Effector memory CD8-positive, alpha-beta T cell (primary cell): ENCODE results near the gene ELAC1.
"Not testable (repeated sequence)": the region's sequence is repeated elsewhere in the genome, so short reads cannot be mapped to it uniquely, and the experiment has no call there.

ENCODE experiments used
- ATAC-seq: fragments of 150-1000 bp; cut with Tn5 transposase; replicated peaks from 2 replicates; pipeline ENCODE4 v1.10.0; 2021; ENCODE audit warnings: mild to moderate bottlenecking, moderate library complexity
- DNase-seq, 3 experiments: peaks; one replicate each; pipeline ENCODE4 v3.0.0; 2021
- H3K27ac Mint-ChIP-seq, 2 donors: one replicate each; pipeline ENCODE4 v1.8.0; 2022; ENCODE audit warnings: mild to moderate bottlenecking in 2 of 2, mixed read lengths in 2 of 2, moderate library complexity in 2 of 2
- H3K27me3 Mint-ChIP-seq, 2 donors: one replicate each; pipeline ENCODE4 v1.8.0; 2022; ENCODE audit warnings: mixed read lengths in 2 of 2
- H3K36me3 Mint-ChIP-seq: one replicate; pipeline ENCODE4 v1.8.0; 2022; ENCODE audit warnings: mild to moderate bottlenecking, moderate library complexity, mixed read lengths; ENCODE audit not compliant: insufficient read depth
- H3K4me1 Mint-ChIP-seq, 2 donors: one replicate each; pipeline ENCODE4 v1.8.0; 2022; ENCODE audit warnings: low read depth in 2 of 2, mixed read lengths in 2 of 2
- H3K4me3 Mint-ChIP-seq, 2 donors: one replicate each; pipeline ENCODE4 v1.8.0; 2022; ENCODE audit warnings: mild to moderate bottlenecking in 2 of 2, mixed read lengths in 2 of 2, moderate library complexity in 2 of 2
- H3K9me3 Mint-ChIP-seq, 2 donors: one replicate each; pipeline ENCODE4 v1.8.0; 2022; ENCODE audit warnings: mixed read lengths in 2 of 2

Gene ELAC1

DNA sequence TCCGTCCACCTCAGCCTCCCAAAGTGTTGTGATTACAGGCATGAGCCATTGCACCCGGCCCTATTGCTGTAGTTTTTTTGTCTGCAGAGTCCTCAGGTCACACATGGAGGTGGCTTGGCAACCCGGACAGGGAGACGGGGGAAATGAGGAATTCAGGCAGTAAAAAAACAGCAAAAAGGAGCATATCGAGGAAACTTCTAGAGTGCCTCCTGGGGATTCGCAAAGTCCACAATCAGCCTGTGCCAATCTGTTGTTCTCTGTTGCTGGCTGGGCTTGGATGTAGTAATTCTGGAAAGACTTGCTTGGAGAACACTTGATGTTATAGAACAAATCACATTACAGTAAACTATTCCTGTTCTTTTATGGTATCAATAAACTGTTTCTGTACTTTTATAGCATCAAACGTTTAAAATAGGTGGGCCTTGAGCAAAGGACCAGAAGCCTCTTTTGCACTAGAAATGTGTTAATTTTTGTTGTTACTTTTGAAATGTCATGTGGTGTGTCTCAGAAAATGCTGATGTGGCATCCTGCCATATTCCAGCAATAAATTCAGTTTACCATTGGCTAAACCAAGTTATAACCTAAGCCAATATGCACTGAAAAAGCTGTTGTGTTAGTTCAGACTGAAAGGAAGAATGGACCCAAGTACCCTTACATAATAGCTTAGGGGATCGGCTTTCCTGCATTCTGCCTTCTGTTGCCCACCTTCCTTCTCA lies 14.4 kb downstream of the ELAC1 start:
- DNase-seq (no peak), ATAC-seq (no peak)
- H3K4me3 Mint-ChIP-seq: no peak overlapping the region
- no peaks in the 10 kb centered on the region for H3K9me3 Mint-ChIP-seq
- no peaks in the 10 kb centered on the region for H3K27me3 Mint-ChIP-seq
- peaks cover 18% of the 10 kb centered on the region for H3K36me3 Mint-ChIP-seq
- no peak overlapping the region for H3K27ac Mint-ChIP-seq
- H3K4me1 Mint-ChIP-seq: peaks cover 5 to 7% of the 10 kb centered on the region in 2 donors

DNA sequence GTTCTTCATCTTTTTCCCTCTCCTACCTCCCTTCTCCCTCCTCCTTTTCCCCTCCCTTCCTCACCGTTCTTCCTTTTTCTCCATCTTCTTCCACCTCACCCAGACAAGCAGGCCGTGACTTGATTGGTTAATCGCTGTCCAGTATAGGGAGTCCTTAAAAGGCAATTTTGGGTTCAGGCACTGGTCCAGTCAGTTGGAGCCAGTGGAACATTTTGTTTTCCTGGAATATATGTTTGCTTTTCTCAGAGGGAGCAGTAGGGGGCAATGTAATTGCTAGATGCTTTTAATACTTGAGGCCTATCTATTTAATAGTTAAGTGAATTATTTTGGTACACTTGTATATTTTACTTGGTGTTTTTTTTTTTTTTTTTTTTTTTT lies 15.0 kb downstream of the ELAC1 start:
- no peak for ATAC-seq

DNA sequence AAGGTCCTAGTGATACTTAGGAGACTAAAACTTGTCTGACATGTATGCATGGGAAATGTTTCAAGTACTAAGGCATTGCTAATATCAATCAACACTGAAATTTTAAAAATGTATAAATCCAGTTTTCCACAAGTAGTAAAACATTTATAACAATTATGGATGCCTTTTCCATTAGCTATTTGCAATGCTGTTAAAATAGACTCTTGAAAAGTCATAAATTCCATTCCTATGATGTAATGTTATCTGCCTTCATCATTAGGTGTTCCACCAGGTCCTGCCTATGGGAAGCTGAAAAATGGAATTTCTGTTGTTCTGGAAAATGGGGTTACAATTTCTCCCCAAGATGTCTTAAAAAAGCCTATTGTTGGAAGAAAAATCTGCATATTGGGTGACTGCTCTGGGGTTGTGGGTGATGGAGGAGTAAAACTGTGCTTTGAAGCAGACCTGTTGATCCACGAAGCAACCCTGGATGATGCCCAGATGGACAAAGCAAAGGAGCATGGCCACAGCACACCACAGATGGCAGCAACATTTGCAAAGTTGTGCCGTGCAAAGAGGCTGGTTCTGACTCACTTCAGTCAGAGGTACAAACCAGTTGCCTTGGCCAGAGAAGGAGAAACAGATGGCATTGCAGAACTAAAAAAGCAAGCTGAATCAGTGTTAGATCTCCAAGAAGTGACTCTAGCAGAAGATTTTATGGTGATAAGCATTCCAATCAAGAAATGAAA lies 18.7 kb downstream of the ELAC1 start:
- Mint-ChIP-seq H3K36me3 (peaks cover 9% of the 10 kb centered on the region), H3K27ac (no peak overlapping the region), H3K27me3 (no peaks in the 10 kb centered on the region), H3K4me3 (no peak overlapping the region), H3K4me1 (peaks cover 1 to 3% of the 10 kb centered on the region in 2 donors), H3K9me3 (no peaks in the 10 kb centered on the region)
- ATAC-seq: no peak
- no peak for DNase-seq

More for the DNA sequence above, 15.0 kb downstream of the ELAC1 start:
- H3K4me1 Mint-ChIP-seq: peaks cover 5 to 7% of the 10 kb centered on the region in 2 donors
- DNase-seq: no peak
- H3K27ac Mint-ChIP-seq: no peak overlapping the region
- H3K27me3 Mint-ChIP-seq: no peaks in the 10 kb centered on the region
- H3K36me3 Mint-ChIP-seq: peaks cover 18% of the 10 kb centered on the region
- H3K4me3 Mint-ChIP-seq: no peak overlapping the region
- H3K9me3 Mint-ChIP-seq: no peaks in the 10 kb centered on the region

DNA sequence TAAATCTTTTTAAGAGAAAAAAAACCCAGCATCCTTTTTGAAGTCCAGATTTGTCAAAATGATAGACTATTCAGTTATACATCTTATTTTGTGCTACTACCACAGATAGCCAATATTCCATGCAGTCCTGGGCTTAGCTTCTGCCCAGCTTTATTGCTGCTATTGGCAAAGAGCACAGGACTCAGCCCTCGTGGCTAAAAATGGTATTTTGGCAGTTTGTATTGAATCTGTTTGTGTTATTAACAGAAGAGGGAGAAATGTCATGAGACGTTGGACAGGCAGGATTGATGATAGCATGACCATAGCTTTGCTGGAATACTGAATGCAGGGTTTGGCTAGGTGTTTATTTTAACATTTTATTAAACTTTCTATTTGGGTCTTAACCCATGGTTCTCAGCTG lies 19.4 kb downstream of the ELAC1 start:
- peaks cover 0 to 3% of the 10 kb centered on the region in 2 donors for H3K4me1 Mint-ChIP-seq
- no peak overlapping the region for H3K4me3 Mint-ChIP-seq
- peaks cover 9% of the 10 kb centered on the region for H3K36me3 Mint-ChIP-seq
- H3K27ac Mint-ChIP-seq: no peak overlapping the region
- no peak for DNase-seq
- ATAC-seq: no peak
- no peaks in the 10 kb centered on the region for H3K9me3 Mint-ChIP-seq
- H3K27me3 Mint-ChIP-seq: no peaks in the 10 kb centered on the region

DNA sequence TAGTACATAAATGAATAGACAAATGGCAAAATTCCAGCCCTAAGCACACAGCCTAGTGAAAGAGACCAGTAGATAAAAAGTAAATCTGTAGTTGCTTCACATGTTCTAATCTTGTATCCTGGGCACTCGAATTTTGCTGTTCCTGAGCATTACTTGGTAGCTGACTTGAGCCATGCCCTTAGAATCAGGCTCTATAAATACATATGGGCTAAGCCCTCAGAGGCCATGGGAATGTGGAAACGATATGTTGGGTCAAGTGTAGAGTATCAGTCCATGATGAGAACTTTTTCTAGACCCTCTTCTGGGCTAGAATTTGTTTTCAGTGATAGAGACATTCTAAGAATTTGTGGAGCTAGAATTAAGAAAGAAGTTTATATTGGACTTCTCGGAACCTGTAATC lies 21.9 kb downstream of the ELAC1 start:
- H3K27ac Mint-ChIP-seq: no peak overlapping the region
- H3K9me3 Mint-ChIP-seq: no peaks in the 10 kb centered on the region
- H3K4me1 Mint-ChIP-seq: no peaks in the 10 kb centered on the region
- DNase-seq (no peak), ATAC-seq (no peak)
- H3K27me3 Mint-ChIP-seq: no peaks in the 10 kb centered on the region
- H3K36me3 Mint-ChIP-seq: peaks cover 9% of the 10 kb centered on the region
- H3K4me3 Mint-ChIP-seq: no peak overlapping the region

DNA sequence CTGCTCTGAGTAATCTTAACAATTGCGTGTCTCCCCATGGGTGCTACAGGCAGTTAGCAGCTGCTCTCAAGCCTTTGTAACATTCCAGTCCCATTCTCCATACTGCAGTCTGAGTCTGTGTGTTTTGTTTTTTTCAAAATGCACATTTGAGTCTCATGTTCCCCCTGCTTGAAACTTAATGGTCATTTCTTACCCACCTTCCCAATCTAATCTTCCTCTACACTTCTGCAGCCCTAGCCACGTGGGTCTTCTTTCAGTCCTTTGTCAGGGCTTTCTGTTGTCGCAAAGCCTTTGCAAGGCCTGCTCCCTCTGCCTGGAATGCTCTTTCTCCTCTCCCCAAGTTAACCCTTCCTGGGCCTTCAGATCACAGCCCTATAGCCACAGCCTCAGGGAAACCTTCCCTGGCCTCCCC lies 24.5 kb downstream of the ELAC1 start:
- Mint-ChIP-seq H3K36me3 (no peaks in the 10 kb centered on the region), H3K27me3 (no peaks in the 10 kb centered on the region), H3K4me1 (no peaks in the 10 kb centered on the region), H3K4me3 (no peak overlapping the region), H3K9me3 (no peaks in the 10 kb centered on the region), H3K27ac (no peak overlapping the region)
- DNase-seq: no peak
- no peak for ATAC-seq

DNA sequence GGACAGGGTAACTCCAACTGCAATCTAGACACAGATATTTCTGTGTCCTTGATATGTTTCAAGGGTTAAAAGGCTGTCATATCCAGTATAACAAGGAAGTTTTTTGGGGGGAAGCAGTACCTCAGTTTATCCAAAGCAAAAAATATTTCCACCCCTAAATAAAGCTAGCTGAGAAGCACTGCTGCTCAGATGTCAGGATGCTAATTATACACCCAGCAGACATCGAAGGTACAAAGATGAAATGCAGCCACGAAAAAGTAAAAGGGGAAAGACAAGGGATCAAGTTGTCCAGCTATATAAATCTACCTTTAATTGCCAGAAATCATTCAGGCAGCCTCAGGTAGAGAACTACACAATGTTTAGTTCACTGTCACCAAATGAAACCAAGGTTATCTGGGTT lies 26.2 kb downstream of the ELAC1 start:
- Mint-ChIP-seq H3K36me3 (no peaks in the 10 kb centered on the region), H3K4me3 (no peak overlapping the region), H3K27ac (no peak overlapping the region), H3K27me3 (no peaks in the 10 kb centered on the region), H3K4me1 (no peaks in the 10 kb centered on the region), H3K9me3 (no peaks in the 10 kb centered on the region)
- DNase-seq (no peak), ATAC-seq (no peak)

DNA sequence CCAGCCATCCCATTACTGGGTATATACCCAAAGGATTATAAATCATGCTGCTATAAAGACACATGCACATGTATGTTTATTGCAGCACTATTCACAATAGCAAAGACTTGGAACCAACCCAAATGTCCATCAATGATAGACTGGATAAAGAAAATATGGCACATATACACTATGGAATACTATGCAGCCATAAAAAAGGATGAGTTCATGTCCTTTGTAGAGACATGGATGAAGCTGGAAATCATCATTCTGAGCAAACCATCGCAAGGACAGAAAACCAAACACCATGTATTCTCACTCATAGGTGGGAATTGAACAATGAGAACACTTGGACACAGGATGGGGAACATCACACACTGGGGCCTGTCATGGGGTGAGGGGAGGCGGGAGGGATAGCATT lies 35.3 kb downstream of the ELAC1 start:
- H3K4me1 Mint-ChIP-seq, H3K36me3 Mint-ChIP-seq, H3K27ac Mint-ChIP-seq, DNase-seq, ATAC-seq, H3K9me3 Mint-ChIP-seq, H3K27me3 Mint-ChIP-seq, H3K4me3 Mint-ChIP-seq: not testable (repeated sequence)

DNA sequence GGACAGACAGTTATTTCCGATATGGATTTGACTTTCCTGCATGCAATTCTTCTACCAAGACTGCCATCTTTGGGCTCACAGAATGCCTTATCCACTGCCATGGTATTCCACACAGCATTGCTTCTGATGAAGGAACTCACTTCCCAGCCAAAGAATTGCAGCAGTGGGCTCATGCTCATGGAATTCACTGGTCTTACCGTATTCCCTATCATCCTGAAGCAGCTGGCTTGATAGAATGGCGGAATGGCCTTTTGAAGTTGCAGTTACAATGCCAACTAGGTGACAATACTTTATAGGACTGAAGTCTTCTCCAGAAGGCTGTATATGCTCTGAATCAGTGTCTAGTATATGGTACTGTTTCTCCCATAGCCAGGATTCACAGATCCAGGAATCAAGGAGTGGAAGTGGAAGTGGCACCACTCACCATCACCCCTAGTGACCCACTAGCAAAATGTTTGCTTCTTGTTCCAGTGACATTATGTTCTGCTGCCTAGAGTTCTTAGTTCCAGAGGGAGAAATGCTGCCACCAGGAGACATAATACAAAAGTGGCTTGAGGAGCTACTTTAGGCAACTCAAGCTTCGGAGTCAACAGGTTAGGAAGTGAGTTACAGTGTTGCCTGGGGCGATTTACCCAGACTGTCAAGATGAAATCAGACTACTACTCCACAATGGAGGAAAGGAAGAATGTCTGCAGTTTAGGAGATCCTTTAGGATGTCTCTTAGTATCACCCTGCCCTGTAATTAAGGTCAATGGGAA lies 38.4 kb downstream of the ELAC1 start:
- Mint-ChIP-seq H3K4me1 (no peaks in the 10 kb centered on the region), H3K27ac (no peak overlapping the region), H3K4me3 (no peak overlapping the region), H3K27me3 (no peaks in the 10 kb centered on the region), H3K9me3 (no peaks in the 10 kb centered on the region), H3K36me3 (no peaks in the 10 kb centered on the region)
- DNase-seq (no peak), ATAC-seq (no peak)

DNA sequence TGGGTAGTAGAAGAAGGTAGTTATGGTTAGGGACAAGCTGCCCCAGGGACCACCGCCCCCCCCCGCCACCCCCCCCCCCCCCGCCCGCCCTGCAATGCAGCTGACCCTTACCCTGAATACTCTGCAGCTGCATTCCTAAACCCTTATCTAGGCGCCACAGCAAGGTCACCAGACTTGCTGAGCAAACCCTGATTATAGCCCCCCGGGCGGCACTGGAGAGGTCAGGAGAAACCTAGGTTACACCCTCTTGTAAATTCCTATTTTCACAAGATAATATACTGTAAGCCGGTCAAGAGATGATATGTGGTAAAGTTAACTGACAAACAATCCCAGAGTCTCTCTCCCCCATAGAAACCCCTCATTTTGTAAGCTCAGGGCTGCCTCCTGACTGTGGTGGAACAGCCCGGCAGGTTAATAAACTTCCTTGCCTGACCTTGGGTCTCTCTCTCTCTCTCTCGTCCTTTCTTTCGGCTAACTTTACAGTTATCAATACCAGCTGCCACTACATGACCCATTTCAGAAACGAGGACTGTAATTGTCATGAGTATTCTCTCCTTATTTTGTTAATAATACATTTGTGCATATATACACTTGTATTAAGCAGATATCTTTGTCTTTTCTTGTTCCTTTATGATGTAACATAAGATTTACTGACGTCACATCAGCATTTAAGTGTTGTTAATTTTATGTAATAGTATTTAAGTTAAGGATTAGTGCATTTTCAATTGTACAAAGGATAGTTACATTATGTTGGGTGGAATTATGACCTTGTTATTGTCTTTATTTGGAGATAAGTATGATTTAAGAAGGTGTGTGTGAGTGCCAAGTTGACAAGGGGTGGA lies 39.3 kb downstream of the ELAC1 start:
- no peaks in the 10 kb centered on the region for H3K27me3 Mint-ChIP-seq
- H3K4me1 Mint-ChIP-seq: no peaks in the 10 kb centered on the region
- H3K9me3 Mint-ChIP-seq: no peaks in the 10 kb centered on the region
- no peak for DNase-seq
- H3K4me3 Mint-ChIP-seq: no peak overlapping the region
- no peaks in the 10 kb centered on the region for H3K36me3 Mint-ChIP-seq
- ATAC-seq: no peak
- H3K27ac Mint-ChIP-seq: no peak overlapping the region

DNA sequence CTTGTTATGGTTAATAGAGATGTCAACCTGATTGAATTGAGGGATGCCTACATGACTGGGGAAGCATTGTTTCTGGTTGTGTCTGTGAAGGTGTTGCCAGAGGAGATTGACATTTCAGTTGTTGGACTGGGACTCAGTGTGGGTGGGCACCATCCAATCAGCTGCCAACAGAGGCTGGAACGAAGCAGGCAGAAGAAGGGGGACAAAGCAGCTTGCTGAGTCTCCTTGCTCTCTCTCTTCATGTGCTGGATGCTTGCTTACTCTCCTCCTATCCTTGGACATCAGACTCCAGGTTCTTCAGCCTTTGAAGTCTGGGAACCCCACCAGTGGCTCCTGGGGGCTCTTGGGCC lies 39.9 kb downstream of the ELAC1 start:
- H3K4me1 Mint-ChIP-seq: no peaks in the 10 kb centered on the region

DNA sequence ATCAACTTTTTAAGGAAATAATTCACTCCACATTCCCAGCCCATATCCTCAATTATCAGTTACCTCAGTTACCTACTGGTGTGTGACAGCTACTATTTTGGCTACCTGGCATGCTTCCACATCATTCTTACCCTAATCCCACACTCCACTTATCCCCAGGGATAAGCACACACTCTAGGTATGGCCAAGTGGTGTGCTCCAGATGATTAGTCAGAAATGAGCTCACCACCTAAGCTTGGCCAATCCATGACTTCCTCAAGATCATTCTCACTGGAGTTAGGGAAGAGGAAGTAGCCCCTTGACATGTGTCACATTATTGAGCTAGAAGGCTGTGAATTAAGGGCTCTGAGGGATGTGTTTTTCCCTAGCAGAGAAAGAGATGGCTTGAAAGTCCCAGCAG lies 41.2 kb downstream of the ELAC1 start:
- H3K27ac Mint-ChIP-seq: no peak overlapping the region
- no peak for ATAC-seq

More for the DNA sequence above, 39.9 kb downstream of the ELAC1 start:
- DNase-seq (no peak), ATAC-seq (no peak)
- H3K27me3 Mint-ChIP-seq: no peaks in the 10 kb centered on the region
- no peak overlapping the region for H3K27ac Mint-ChIP-seq
- no peak overlapping the region for H3K4me3 Mint-ChIP-seq
- H3K36me3 Mint-ChIP-seq: no peaks in the 10 kb centered on the region
- no peaks in the 10 kb centered on the region for H3K9me3 Mint-ChIP-seq

DNA sequence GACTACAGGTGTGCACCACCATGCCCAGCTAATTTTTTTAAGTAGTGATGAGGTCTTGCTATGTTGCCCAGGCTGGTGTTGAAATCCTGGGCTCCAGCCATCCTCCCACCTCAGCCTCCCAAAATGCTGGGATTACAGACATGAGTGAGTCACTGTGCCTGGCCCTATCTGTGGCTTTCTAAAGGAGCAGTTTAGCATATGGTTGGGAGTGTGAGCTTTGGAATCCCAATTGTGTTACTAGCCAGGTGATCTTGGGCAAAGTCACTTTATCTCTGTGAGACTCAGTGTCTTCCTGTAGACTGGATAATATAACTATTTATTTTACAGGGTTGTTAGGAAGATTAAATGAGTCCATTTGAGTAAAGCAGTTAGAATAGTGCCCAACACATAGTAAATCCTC lies 42.4 kb downstream of the ELAC1 start:
- DNase-seq (no peak), ATAC-seq (no peak)
- Mint-ChIP-seq H3K27me3 (no peaks in the 10 kb centered on the region), H3K4me1 (no peaks in the 10 kb centered on the region), H3K9me3 (no peaks in the 10 kb centered on the region), H3K27ac (no peak overlapping the region), H3K36me3 (no peaks in the 10 kb centered on the region), H3K4me3 (no peak overlapping the region)

More for the DNA sequence above, 41.2 kb downstream of the ELAC1 start:
- no peaks in the 10 kb centered on the region for H3K4me1 Mint-ChIP-seq
- no peaks in the 10 kb centered on the region for H3K36me3 Mint-ChIP-seq
- no peak for DNase-seq
- no peaks in the 10 kb centered on the region for H3K27me3 Mint-ChIP-seq
- H3K9me3 Mint-ChIP-seq: no peaks in the 10 kb centered on the region
- H3K4me3 Mint-ChIP-seq: no peak overlapping the region
